ENCODE results near the gene BNIPL.

BNIPL gene

DNA sequence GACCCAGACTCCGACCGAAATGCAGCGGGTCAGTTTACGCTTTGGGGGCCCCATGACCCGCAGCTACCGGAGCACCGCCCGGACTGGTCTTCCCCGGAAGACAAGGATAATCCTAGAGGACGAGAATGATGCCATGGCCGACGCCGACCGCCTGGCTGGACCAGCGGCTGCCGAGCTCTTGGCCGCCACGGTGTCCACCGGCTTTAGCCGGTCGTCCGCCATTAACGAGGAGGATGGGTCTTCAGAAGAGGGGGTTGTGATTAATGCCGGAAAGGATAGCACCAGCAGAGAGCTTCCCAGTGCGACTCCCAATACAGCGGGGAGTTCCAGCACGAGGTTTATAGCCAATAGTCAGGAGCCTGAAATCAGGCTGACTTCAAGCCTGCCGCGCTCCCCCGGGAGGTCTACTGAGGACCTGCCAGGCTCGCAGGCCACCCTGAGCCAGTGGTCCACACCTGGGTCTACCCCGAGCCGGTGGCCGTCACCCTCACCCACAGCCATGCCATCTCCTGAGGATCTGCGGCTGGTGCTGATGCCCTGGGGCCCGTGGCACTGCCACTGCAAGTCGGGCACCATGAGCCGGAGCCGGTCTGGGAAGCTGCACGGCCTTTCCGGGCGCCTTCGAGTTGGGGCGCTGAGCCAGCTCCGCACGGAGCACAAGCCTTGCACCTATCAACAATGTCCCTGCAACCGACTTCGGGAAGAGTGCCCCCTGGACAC is 11.7 kb downstream of the BNIPL start:
- Histone ChIP-seq H3K27ac (ENCODE audit: low read length) (peak overlapping the region; percentile 37), H3K4me1 (ENCODE audit: control insufficient read depth, low read depth, low read length) (no peaks in the 10 kb centered on the region), H3K9ac (ENCODE audit: low read length) (peak overlapping the region; percentile 84), H3K4me3 (ENCODE audit: low read length) (peak overlapping the region; percentile 85), H3K27me3 (ENCODE audit: control insufficient read depth, insufficient read depth, low read length) (no peaks in the 10 kb centered on the region), H3K36me3 (ENCODE audit: control insufficient read depth, low read depth, low read length) (peaks cover 14% of the 10 kb centered on the region), H3K9me3 (ENCODE audit: control insufficient read depth, low read depth, low read length) (no peaks in the 10 kb centered on the region)

GRCh38 chr1:151048645-151049032 is 12.3 kb downstream of the BNIPL start:
- H3K4me1 ChIP-seq (ENCODE audit: control insufficient read depth, low read depth, low read length), result no peaks in the 10 kb centered on the region
- H3K4me3 ChIP-seq (ENCODE audit: low read length), result peak overlapping the region; percentile 85
- H3K9ac ChIP-seq (ENCODE audit: low read length), result peak overlapping the region; percentile 84
- H3K9me3 ChIP-seq (ENCODE audit: control insufficient read depth, low read depth, low read length), result no peaks in the 10 kb centered on the region
- no peak overlapping the region for H3K27ac ChIP-seq (ENCODE audit: low read length)
- H3K36me3 ChIP-seq (ENCODE audit: control insufficient read depth, low read depth, low read length), result peaks cover 19% of the 10 kb centered on the region
- H3K27me3 ChIP-seq (ENCODE audit: control insufficient read depth, insufficient read depth, low read length), result no peaks in the 10 kb centered on the region

- no peaks in the 10 kb centered on the region for H3K9me3 ChIP-seq (ENCODE audit: control insufficient read depth, low read depth, low read length)
- no peak overlapping the region for H3K4me3 ChIP-seq (ENCODE audit: low read length)
- H3K27ac ChIP-seq (ENCODE audit: low read length), result no peak overlapping the region
- no peaks in the 10 kb centered on the region for H3K27me3 ChIP-seq (ENCODE audit: control insufficient read depth, insufficient read depth, low read length)
- H3K4me1 ChIP-seq (ENCODE audit: control insufficient read depth, low read depth, low read length), result no peaks in the 10 kb centered on the region
- H3K9ac ChIP-seq (ENCODE audit: low read length), result no peak overlapping the region
- H3K36me3 ChIP-seq (ENCODE audit: control insufficient read depth, low read depth, low read length), result peaks cover 26% of the 10 kb centered on the region
Measured at GRCh38 chr1:151049458-151049857, 13.1 kb downstream of the BNIPL start.

GRCh38 chr1:151050051-151050688 is 13.8 kb downstream of the BNIPL start:
- Histone ChIP-seq H3K27me3 (ENCODE audit: control insufficient read depth, insufficient read depth, low read length) (no peaks in the 10 kb centered on the region), H3K4me3 (ENCODE audit: low read length) (no peak overlapping the region), H3K9me3 (ENCODE audit: control insufficient read depth, low read depth, low read length) (no peaks in the 10 kb centered on the region), H3K36me3 (ENCODE audit: control insufficient read depth, low read depth, low read length) (peaks cover 34% of the 10 kb centered on the region), H3K4me1 (ENCODE audit: control insufficient read depth, low read depth, low read length) (no peaks in the 10 kb centered on the region), H3K27ac (ENCODE audit: low read length) (no peak overlapping the region), H3K9ac (ENCODE audit: low read length) (no peak overlapping the region)

- Histone ChIP-seq H3K9me3 (ENCODE audit: control insufficient read depth, low read depth, low read length) (no peaks in the 10 kb centered on the region), H3K27me3 (ENCODE audit: control insufficient read depth, insufficient read depth, low read length) (no peaks in the 10 kb centered on the region), H3K4me1 (ENCODE audit: control insufficient read depth, low read depth, low read length) (no peaks in the 10 kb centered on the region), H3K9ac (ENCODE audit: low read length) (no peak overlapping the region), H3K36me3 (ENCODE audit: control insufficient read depth, low read depth, low read length) (peaks cover 44% of the 10 kb centered on the region), H3K27ac (ENCODE audit: low read length) (no peak overlapping the region), H3K4me3 (ENCODE audit: low read length) (no peak overlapping the region)
Measured at GRCh38 chr1:151051356-151052009, 15.1 kb downstream of the BNIPL start.

DNA sequence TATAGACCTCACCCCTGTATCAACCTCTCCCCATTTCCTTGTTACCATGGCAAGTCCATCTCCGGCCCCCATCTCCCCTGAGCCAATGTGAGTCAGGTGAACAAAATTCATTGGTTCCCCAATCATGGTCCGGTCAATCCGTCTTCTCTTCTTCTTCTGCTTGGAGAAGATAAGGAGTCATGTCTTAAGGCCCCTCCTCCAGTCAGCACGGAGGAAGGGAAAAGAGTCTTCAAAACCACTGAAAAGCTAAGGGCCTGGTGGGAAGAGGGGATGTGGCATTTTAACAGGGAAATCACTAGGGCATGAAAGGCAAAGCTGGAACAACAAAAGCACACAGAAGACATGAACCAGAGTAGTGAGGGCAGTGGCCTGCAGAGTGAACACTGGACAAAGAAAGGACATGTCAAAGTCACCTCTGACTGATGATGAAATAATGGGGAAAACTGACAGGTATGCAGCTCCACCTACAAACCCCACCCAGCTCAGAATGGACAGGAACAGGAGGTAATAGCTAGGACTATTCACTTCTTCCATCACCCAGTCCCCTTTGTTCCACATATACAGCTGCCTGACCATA is 18.7 kb downstream of the BNIPL start:
- H3K9ac ChIP-seq (ENCODE audit: low read length), result no peak overlapping the region
- H3K4me3 ChIP-seq (ENCODE audit: low read length), result no peak overlapping the region
- H3K27ac ChIP-seq (ENCODE audit: low read length), result no peak overlapping the region
- no peaks in the 10 kb centered on the region for H3K9me3 ChIP-seq (ENCODE audit: control insufficient read depth, low read depth, low read length)
- H3K36me3 ChIP-seq (ENCODE audit: control insufficient read depth, low read depth, low read length), result peaks cover 47% of the 10 kb centered on the region
- H3K27me3 ChIP-seq (ENCODE audit: control insufficient read depth, insufficient read depth, low read length), result no peaks in the 10 kb centered on the region
- H3K4me1 ChIP-seq (ENCODE audit: control insufficient read depth, low read depth, low read length), result peaks cover 9% of the 10 kb centered on the region

GRCh38 chr1:151055581-151055980 is 19.2 kb downstream of the BNIPL start:
- H3K36me3 ChIP-seq (ENCODE audit: control insufficient read depth, low read depth, low read length), result peaks cover 47% of the 10 kb centered on the region
- no peaks in the 10 kb centered on the region for H3K27me3 ChIP-seq (ENCODE audit: control insufficient read depth, insufficient read depth, low read length)
- peaks cover 9% of the 10 kb centered on the region for H3K4me1 ChIP-seq (ENCODE audit: control insufficient read depth, low read depth, low read length)
- no peak overlapping the region for H3K9ac ChIP-seq (ENCODE audit: low read length)
- H3K4me3 ChIP-seq (ENCODE audit: low read length), result no peak overlapping the region
- H3K27ac ChIP-seq (ENCODE audit: low read length), result no peak overlapping the region
- H3K9me3 ChIP-seq (ENCODE audit: control insufficient read depth, low read depth, low read length), result no peaks in the 10 kb centered on the region

DNA sequence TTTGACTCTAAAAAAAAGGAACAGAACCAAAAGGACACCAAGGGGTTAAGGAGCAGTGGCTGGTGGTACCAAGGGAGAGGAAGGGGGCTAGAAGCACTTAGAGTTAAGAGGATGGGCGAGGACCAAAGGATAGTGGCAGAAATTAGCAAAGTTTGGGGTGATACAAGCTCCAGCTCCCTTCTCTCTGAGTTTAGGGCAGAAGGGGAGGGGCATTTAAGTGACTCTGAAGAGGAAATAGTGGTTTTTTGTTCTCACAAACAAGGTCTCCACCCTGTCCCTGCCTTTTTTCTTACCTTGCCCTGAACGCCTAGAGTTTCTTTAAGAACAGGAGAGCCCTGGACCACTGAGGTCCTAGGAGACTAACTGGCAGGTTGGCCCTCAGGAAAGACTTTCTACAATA is 19.8 kb downstream of the BNIPL start:
- Histone ChIP-seq H3K27me3 (ENCODE audit: control insufficient read depth, insufficient read depth, low read length) (no peaks in the 10 kb centered on the region), H3K9ac (ENCODE audit: low read length) (no peak overlapping the region), H3K9me3 (ENCODE audit: control insufficient read depth, low read depth, low read length) (no peaks in the 10 kb centered on the region), H3K4me1 (ENCODE audit: control insufficient read depth, low read depth, low read length) (peaks cover 12% of the 10 kb centered on the region), H3K4me3 (ENCODE audit: low read length) (no peak overlapping the region), H3K36me3 (ENCODE audit: control insufficient read depth, low read depth, low read length) (peaks cover 47% of the 10 kb centered on the region), H3K27ac (ENCODE audit: low read length) (no peak overlapping the region)

GRCh38 chr1:151058692-151059091 is 22.3 kb downstream of the BNIPL start:
- H3K4me3 ChIP-seq (ENCODE audit: low read length), result peak overlapping the region; percentile 83
- no peaks in the 10 kb centered on the region for H3K27me3 ChIP-seq (ENCODE audit: control insufficient read depth, insufficient read depth, low read length)
- peaks cover 24% of the 10 kb centered on the region for H3K4me1 ChIP-seq (ENCODE audit: control insufficient read depth, low read depth, low read length)
- peak overlapping the region; percentile 88 for H3K9ac ChIP-seq (ENCODE audit: low read length)
- peaks cover 28% of the 10 kb centered on the region for H3K36me3 ChIP-seq (ENCODE audit: control insufficient read depth, low read depth, low read length)
- H3K9me3 ChIP-seq (ENCODE audit: control insufficient read depth, low read depth, low read length), result no peaks in the 10 kb centered on the region
- peak overlapping the region; percentile 77 for H3K27ac ChIP-seq (ENCODE audit: low read length)

- peak within 1 kb of the TSS; percentile 88 for H3K9ac ChIP-seq (ENCODE audit: low read length)
- no peaks in the 10 kb centered on the region for H3K27me3 ChIP-seq (ENCODE audit: control insufficient read depth, insufficient read depth, low read length)
- no peaks in the 10 kb centered on the region for H3K9me3 ChIP-seq (ENCODE audit: control insufficient read depth, low read depth, low read length)
- H3K4me1 ChIP-seq (ENCODE audit: control insufficient read depth, low read depth, low read length), result peaks cover 24% of the 10 kb centered on the region
- peak within 1 kb of the TSS; percentile 83 for H3K4me3 ChIP-seq (ENCODE audit: low read length)
- H3K36me3 ChIP-seq (ENCODE audit: control insufficient read depth, low read depth, low read length), result peaks cover 22% of the 10 kb centered on the region
- peak within 1 kb of the TSS; percentile 81 for H3K27ac ChIP-seq (ENCODE audit: low read length)
Measured at GRCh38 chr1:151059109-151060006, 23.0 kb downstream of the BNIPL start, which contains the start of gene CDC42SE1. Gene CDC42SE1 (minus strand): TSS chr1:151059622. CDS start chr1:151055730, 3,892 bp downstream.

All from iPS-18a (cell line).